Hepatocyte (in vitro differentiated cells): ENCODE results near the gene RPTOR.

Experiments
- CTCF ChIP-seq: fragments of 200-600 bp; sonication (generic); IDR thresholded peaks from 2 replicates; pipeline ENCODE4 v1.5.1; 2016; ENCODE audit warnings: antibody characterized with exemption, mild to moderate bottlenecking; ENCODE audit not compliant: poor library complexity
- EZH2 ChIP-seq: fragments of 200-600 bp; sonication (generic); IDR thresholded peaks from 2 replicates; pipeline ENCODE4 v1.6.1; 2016; ENCODE audit warnings: antibody characterized with exemption, mild to moderate bottlenecking, borderline replicate concordance
- EZH2phosphoT487 ChIP-seq: fragments of 200-600 bp; sonication (generic); IDR thresholded peaks from one replicate; pipeline ENCODE4 v1.6.1; 2018; ENCODE audit warnings: antibody characterized with exemption, mild to moderate bottlenecking, low read depth, moderate library complexity; ENCODE audit not compliant: unreplicated experiment, severe bottlenecking

- TF ChIP-seq CTCF (no peak), EZH2phosphoT487 (no peak), EZH2 (no peak)
These were observed 149.7 kb downstream of the RPTOR start for GRCh38 chr17:80694085-80694991.
